WTC11 (cell line): Measurements from ENCODE around the gene TRIM17. TPM values are rescaled to one million over a fixed set of nuclear protein-coding genes. Genes with fewer than 3 reads are reported as not detected.

ENCODE experiments used
- ATAC-seq: fragments of 200-7000 bp; cut with Tn5 transposase; 2 replicates; pipeline ENCODE4 v1.10.0; 2021; ENCODE audit warnings: mild to moderate bottlenecking, moderate library complexity
- CTCF ChIA-PET: fragments of 300-600 bp; sonication (Branson Sonifier 250); formaldehyde crosslinking; loops from one replicate; lab custom pipeline; 2021; ENCODE audit warnings: antibody characterized with exemption; lab: Charles Lee
- POLR2A ChIA-PET: fragments of 350-600 bp; sonication (Branson Sonifier 250); formaldehyde crosslinking; loops from one replicate; lab custom pipeline; 2021; ENCODE audit warnings: antibody characterized with exemption; lab: Charles Lee
- DNase-seq: peaks from one replicate; pipeline ENCODE4 v3.0.0; 2021; ENCODE audit warnings: low spot score
- H3K27ac Mint-ChIP-seq: 2 replicates; pipeline ENCODE4 v1.8.0; 2021; ENCODE audit warnings: mixed read lengths
- H3K27me3 Mint-ChIP-seq: 2 replicates; pipeline ENCODE4 v1.8.0; 2021; ENCODE audit warnings: low read depth, mild to moderate bottlenecking, moderate library complexity, mixed read lengths
- H3K36me3 Mint-ChIP-seq: 2 replicates; pipeline ENCODE4 v1.8.0; 2021; ENCODE audit warnings: mixed read lengths
- H3K4me1 Mint-ChIP-seq: 2 replicates; pipeline ENCODE4 v1.8.0; 2022; ENCODE audit warnings: mixed read lengths
- H3K4me3 Mint-ChIP-seq: 2 replicates; pipeline ENCODE4 v1.8.0; 2021; ENCODE audit warnings: mild to moderate bottlenecking, moderate library complexity, mixed read lengths
- H3K9me3 Mint-ChIP-seq: 2 replicates; pipeline ENCODE4 v1.8.0; 2021; ENCODE audit warnings: mixed read lengths
- ARID4B ChIP-seq: sonication (generic); formaldehyde crosslinking; IDR thresholded peaks from 2 replicates; pipeline ENCODE4 v1.8.0; 2023; ENCODE audit warnings: missing genetic modification reagents, mild to moderate bottlenecking, borderline replicate concordance
- CDX4 ChIP-seq: fragments of 250-450 bp; sonication (Bioruptor Pico); IDR thresholded peaks from 2 replicates; pipeline ENCODE4 v1.9.0; 2021; ENCODE audit warnings: moderate library complexity, mild to moderate bottlenecking, inconsistent platforms, borderline replicate concordance
- CREB1 ChIP-seq: sonication (generic); formaldehyde crosslinking; IDR thresholded peaks from 2 replicates; pipeline ENCODE4 v1.8.0; 2023; ENCODE audit warnings: mild to moderate bottlenecking, missing genetic modification reagents
- ETV6 ChIP-seq: sonication (generic); formaldehyde crosslinking; IDR thresholded peaks from 2 replicates; pipeline ENCODE4 v1.8.1; 2022; ENCODE audit warnings: mild to moderate bottlenecking, missing genetic modification reagents
- GABPB1 ChIP-seq: sonication (generic); formaldehyde crosslinking; IDR thresholded peaks from 2 replicates; pipeline ENCODE4 v1.8.1; 2023; ENCODE audit warnings: mild to moderate bottlenecking, missing genetic modification reagents
- IRF1 ChIP-seq: sonication (generic); formaldehyde crosslinking; IDR thresholded peaks from 2 replicates; pipeline ENCODE4 v1.8.0; 2023; ENCODE audit warnings: missing genetic modification reagents
- MYBL2 ChIP-seq: sonication (generic); formaldehyde crosslinking; IDR thresholded peaks from 2 replicates; pipeline ENCODE4 v1.8.1; 2023; ENCODE audit warnings: mild to moderate bottlenecking, moderate library complexity, missing genetic modification reagents
- NFE2L1 ChIP-seq: sonication (generic); formaldehyde crosslinking; IDR thresholded peaks from 2 replicates; pipeline ENCODE4 v1.8.1; 2023; ENCODE audit warnings: missing genetic modification reagents
- NFYB ChIP-seq: sonication (generic); formaldehyde crosslinking; conservative IDR thresholded peaks from 2 replicates; pipeline ENCODE4 v1.8.0; 2022; ENCODE audit warnings: low read depth, missing genetic modification reagents
- PRRX2 ChIP-seq: fragments of 250-450 bp; sonication (Bioruptor Pico); IDR thresholded peaks from 2 replicates; pipeline ENCODE4 v1.8.0; 2021; ENCODE audit warnings: mild to moderate bottlenecking
- SMAD4 ChIP-seq: sonication (generic); formaldehyde crosslinking; IDR thresholded peaks from 2 replicates; pipeline ENCODE4 v1.8.0; 2022; ENCODE audit warnings: mild to moderate bottlenecking, missing genetic modification reagents
- SP1 ChIP-seq: sonication (generic); formaldehyde crosslinking; conservative IDR thresholded peaks from 2 replicates; pipeline ENCODE4 v1.8.1; 2022; ENCODE audit warnings: missing genetic modification reagents
- TEAD4 ChIP-seq: sonication (generic); formaldehyde crosslinking; IDR thresholded peaks from 2 replicates; pipeline ENCODE4 v1.8.0; 2022; ENCODE audit warnings: mild to moderate bottlenecking, missing genetic modification reagents
- TP53 ChIP-seq: sonication (generic); formaldehyde crosslinking; IDR thresholded peaks from 2 replicates; pipeline ENCODE4 v1.8.1; 2023; ENCODE audit warnings: mild to moderate bottlenecking, missing genetic modification reagents
- ZNF138 ChIP-seq: sonication (generic); formaldehyde crosslinking; conservative IDR thresholded peaks from 2 replicates; pipeline ENCODE4 v1.8.1; 2022; ENCODE audit warnings: mild to moderate bottlenecking, moderate library complexity, missing genetic modification reagents
- total RNA-seq: library from RNA; stranded (reverse); gene quantifications from 3 replicates; pipeline ENCODE4 v1.2.3, GENCODE V29; 2021
- TF ChIP-seq, protein P1 (sequence below): sonication (generic); formaldehyde crosslinking; IDR thresholded peaks from 2 replicates; pipeline ENCODE4 v1.8.0; 2022; ENCODE audit warnings: mild to moderate bottlenecking, missing genetic modification reagents
- TF ChIP-seq, protein P2 (sequence below): sonication (generic); formaldehyde crosslinking; IDR thresholded peaks from 2 replicates; pipeline ENCODE4 v1.8.1; 2022; ENCODE audit warnings: mild to moderate bottlenecking, missing genetic modification reagents, moderate library complexity, borderline replicate concordance
- TF ChIP-seq, protein P3 (sequence below): fragments of 250-450 bp; sonication (Bioruptor Pico); IDR thresholded peaks from 2 replicates; pipeline ENCODE4 v1.8.0; 2021; ENCODE audit warnings: mild to moderate bottlenecking
- TF ChIP-seq, protein P4 (sequence below): sonication (generic); formaldehyde crosslinking; IDR thresholded peaks from 2 replicates; pipeline ENCODE4 v1.8.1; 2023; ENCODE audit warnings: mild to moderate bottlenecking, moderate library complexity, missing genetic modification reagents

TRIM17 gene
- total RNA-seq, 1 experiment from 2014 or later: 2.6 TPM

DNA sequence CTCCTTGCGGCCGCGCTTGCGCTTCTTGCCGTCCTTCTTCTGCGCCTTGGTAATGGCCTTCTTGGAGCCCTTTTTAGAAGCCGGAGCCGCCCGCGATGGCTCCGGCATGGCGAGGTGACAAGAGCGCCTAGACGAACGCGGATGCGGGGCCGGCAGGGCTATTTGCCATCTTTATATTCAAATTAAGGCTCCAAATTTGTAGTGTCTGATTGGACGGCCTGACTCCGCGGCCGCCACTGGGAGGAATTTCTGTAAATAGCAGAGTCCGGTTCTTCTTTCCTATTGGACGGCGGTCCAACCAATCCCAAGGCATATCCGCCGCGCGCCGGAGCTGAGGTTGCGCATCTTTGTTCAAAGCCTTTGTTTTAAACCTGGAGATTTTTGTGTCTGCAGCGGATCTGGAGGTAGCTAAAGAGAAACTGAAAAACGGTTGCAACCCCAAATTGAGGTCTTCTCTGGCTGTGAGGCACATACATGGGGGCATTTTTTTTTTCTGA lies 47.9 kb upstream of the TRIM17 start:
- H3K27ac Mint-ChIP-seq: peak overlapping the region; percentile 88
- TF ChIP-seq NFYB (CRISPR knock-in tag) (peak; percentile 59), TEAD4 (CRISPR knock-in tag) (0 out of 2 replicates have a peak, but pooled peaks have one; percentile 8), ARID4B (CRISPR knock-in tag) (peak; percentile 27; the same call in 1 of the 2 replicates), TP53 (CRISPR knock-in tag) (no peak)
- TF ChIP-seq, protein P1, sequence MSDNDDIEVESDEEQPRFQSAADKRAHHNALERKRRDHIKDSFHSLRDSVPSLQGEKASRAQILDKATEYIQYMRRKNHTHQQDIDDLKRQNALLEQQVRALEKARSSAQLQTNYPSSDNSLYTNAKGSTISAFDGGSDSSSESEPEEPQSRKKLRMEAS (CRISPR knock-in tag): peak; percentile 20; the same call in 1 of the 2 replicates
- TF ChIP-seq, protein P2, sequence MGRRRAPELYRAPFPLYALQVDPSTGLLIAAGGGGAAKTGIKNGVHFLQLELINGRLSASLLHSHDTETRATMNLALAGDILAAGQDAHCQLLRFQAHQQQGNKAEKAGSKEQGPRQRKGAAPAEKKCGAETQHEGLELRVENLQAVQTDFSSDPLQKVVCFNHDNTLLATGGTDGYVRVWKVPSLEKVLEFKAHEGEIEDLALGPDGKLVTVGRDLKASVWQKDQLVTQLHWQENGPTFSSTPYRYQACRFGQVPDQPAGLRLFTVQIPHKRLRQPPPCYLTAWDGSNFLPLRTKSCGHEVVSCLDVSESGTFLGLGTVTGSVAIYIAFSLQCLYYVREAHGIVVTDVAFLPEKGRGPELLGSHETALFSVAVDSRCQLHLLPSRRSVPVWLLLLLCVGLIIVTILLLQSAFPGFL (CRISPR knock-in tag): no peak
- H3K4me1 Mint-ChIP-seq: peaks cover 41% of the 10 kb centered on the region
- no peaks in the 10 kb centered on the region for H3K36me3 Mint-ChIP-seq
- H3K4me3 Mint-ChIP-seq: peak overlapping the region; percentile 89
- POLR2A ChIA-PET: interaction anchor here (0.7 to 2.2 kb wide), 8 partner anchors 9 to 299 kb away, joined by 3 to 11 read pairs (median 4); partner anchors contain the start of genes IBA57, RNF187 and TRIM11
- H3K9me3 Mint-ChIP-seq: no peaks in the 10 kb centered on the region
- DNase-seq (peak; percentile 87), ATAC-seq (peak; percentile 84)
- CTCF ChIA-PET: interaction anchor here (0.5 to 2.7 kb wide), 15 partner anchors 9 to 97 kb away, joined by 3 to 8 read pairs (median 4); no protein-coding TSS in a partner anchor
- H3K27me3 Mint-ChIP-seq: peaks cover 66% of the 10 kb centered on the region

DNA sequence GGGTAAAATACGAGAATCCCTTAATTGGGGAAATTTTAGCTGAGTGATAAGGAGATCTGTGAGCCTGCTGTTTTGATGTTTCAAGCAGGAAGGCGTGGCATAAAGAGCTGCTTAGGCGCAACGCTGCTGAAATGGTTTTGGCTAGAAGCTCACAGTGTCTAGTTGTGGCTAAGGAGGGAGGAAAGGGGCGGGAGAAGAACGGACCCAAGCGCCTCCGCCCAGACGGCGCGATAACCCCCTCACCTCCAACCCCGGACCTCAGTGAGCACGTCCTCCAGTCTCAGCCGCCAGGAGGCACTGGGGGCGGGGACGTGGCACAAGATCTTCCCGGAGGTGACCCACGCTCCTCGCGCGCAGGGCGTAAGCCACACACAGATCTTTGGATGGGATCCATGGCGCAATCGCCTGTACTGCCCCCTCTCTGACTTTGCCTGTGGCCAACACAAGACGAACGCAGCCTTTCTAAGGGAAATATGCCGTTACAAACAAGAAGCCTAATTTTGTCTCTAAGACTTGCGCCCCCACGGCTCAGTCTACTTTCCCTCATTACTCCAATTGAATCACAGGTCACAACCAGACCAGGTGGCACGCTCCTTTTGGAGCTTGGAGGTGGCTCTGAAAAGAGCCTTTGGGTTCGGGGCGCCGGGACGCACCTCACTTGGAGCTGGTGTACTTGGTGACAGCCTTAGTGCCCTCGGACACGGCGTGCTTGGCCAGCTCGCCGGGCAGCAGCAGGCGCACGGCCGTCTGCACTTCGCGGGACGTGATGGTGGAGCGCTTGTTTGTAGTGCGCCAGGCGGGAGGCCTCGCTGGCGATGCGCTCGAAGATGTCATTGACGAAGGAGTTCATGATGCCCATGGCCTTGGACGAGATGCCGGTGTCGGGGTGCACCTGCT lies 47.1 kb upstream of the TRIM17 start:
- ChIA-PET POLR2A (interaction anchor here (0.6 to 2.2 kb wide), 8 partner anchors 11 to 298 kb away, joined by 3 to 11 read pairs (median 4); partner anchors contain the start of genes IBA57, RNF187 and TRIM11), CTCF (interaction anchor here (0.6 to 2.7 kb wide), 16 partner anchors 8 to 465 kb away, joined by 3 to 9 read pairs (median 4); no protein-coding TSS in a partner anchor)
- ATAC-seq: peak; percentile 76
- peaks cover 62% of the 10 kb centered on the region for H3K27me3 Mint-ChIP-seq
- TF ChIP-seq CREB1 (CRISPR knock-in tag): no peak
- TF ChIP-seq CDX4 (CRISPR knock-in tag): no peak
- no peak for TF ChIP-seq IRF1
- TF ChIP-seq, protein P3, sequence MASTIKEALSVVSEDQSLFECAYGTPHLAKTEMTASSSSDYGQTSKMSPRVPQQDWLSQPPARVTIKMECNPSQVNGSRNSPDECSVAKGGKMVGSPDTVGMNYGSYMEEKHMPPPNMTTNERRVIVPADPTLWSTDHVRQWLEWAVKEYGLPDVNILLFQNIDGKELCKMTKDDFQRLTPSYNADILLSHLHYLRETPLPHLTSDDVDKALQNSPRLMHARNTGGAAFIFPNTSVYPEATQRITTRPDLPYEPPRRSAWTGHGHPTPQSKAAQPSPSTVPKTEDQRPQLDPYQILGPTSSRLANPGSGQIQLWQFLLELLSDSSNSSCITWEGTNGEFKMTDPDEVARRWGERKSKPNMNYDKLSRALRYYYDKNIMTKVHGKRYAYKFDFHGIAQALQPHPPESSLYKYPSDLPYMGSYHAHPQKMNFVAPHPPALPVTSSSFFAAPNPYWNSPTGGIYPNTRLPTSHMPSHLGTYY: no peak
- TF ChIP-seq MYBL2: no peak
- TF ChIP-seq NFE2L1 (CRISPR knock-in tag): no peak
- 0 out of 2 replicates have a peak, but pooled peaks have one; percentile 26 for TF ChIP-seq SP1 (CRISPR knock-in tag)
- TF ChIP-seq SMAD4: no peak
- no peak for TF ChIP-seq PRRX2 (CRISPR knock-in tag)
- TF ChIP-seq ZNF138 (CRISPR knock-in tag): no peak
- TF ChIP-seq, protein P4, sequence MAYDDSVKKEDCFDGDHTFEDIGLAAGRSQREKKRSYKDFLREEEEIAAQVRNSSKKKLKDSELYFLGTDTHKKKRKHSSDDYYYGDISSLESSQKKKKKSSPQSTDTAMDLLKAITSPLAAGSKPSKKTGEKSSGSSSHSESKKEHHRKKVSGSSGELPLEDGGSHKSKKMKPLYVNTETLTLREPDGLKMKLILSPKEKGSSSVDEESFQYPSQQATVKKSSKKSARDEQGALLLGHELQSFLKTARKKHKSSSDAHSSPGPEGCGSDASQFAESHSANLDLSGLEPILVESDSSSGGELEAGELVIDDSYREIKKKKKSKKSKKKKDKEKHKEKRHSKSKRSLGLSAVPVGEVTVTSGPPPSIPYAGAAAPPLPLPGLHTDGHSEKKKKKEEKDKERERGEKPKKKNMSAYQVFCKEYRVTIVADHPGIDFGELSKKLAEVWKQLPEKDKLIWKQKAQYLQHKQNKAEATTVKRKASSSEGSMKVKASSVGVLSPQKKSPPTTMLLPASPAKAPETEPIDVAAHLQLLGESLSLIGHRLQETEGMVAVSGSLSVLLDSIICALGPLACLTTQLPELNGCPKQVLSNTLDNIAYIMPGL (CRISPR knock-in tag): peak; percentile 63
- no peak for TF ChIP-seq ETV6 (CRISPR knock-in tag)
- TF ChIP-seq TEAD4 (CRISPR knock-in tag): 0 out of 2 replicates have a peak, but pooled peaks have one; percentile 5
- no peak for TF ChIP-seq GABPB1 (CRISPR knock-in tag)
- peak overlapping the region; percentile 89 for H3K4me3 Mint-ChIP-seq
- H3K9me3 Mint-ChIP-seq: no peaks in the 10 kb centered on the region
- H3K36me3 Mint-ChIP-seq: no peaks in the 10 kb centered on the region
- H3K4me1 Mint-ChIP-seq: peaks cover 40% of the 10 kb centered on the region
- peak; percentile 73 for DNase-seq
- H3K27ac Mint-ChIP-seq: peak overlapping the region; percentile 83
